ENCODE data around the gene SPNS1.

The SPNS1 gene

DNA sequence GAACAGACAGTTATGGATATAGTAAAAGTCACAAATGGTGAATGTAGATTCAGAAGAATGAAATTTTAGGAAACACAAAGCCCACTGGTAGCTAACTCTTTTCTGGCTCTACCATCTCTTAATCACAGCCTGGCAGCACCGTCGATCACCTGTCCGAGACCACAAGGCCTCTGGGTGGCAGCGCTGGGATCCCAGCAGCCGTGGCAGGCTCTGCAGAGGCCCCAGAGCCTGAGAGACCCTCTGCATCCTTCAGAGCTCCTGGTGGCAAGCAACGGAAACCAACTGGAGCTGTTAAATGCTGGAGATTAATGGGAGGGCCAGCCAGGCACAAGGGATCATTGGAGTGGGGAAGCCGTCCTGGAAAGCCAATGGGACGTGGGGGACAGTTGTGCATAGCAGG is 36.5 kb downstream of the SPNS1 start:
- H3K27ac ChIP-seq: no peak overlapping the region
- no peak for TF ChIP-seq CTCF (conservative IDR thresholded peaks at IDR 0.05)

DNA sequence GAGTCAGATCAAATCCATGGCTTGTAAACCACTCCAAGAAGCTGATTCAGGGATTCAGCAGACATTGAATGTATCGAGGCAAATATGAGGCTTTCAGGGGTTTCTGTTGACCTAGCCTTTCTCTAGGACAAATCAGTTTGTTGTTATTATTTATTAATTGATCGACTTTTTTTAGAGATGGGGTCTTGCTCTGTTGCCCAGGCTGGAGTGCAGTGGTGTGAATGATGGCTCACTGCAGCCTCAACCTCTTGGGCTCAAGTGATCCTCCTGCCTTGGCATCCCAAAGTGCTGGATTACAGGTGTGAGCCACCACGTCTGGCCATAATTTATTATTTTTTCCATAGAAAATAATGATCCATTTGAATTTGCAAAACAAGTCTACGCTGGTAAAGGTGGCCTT is 37.3 kb downstream of the SPNS1 start:
- TF ChIP-seq CTCF (conservative IDR thresholded peaks at IDR 0.05): no peak
- no peak overlapping the region for H3K27ac ChIP-seq

GRCh38 chr16:29012913-29013553 is 38.5 kb downstream of the SPNS1 start:
- no peak for TF ChIP-seq CTCF (conservative IDR thresholded peaks at IDR 0.05)
- H3K27ac ChIP-seq: no peak overlapping the region

DNA sequence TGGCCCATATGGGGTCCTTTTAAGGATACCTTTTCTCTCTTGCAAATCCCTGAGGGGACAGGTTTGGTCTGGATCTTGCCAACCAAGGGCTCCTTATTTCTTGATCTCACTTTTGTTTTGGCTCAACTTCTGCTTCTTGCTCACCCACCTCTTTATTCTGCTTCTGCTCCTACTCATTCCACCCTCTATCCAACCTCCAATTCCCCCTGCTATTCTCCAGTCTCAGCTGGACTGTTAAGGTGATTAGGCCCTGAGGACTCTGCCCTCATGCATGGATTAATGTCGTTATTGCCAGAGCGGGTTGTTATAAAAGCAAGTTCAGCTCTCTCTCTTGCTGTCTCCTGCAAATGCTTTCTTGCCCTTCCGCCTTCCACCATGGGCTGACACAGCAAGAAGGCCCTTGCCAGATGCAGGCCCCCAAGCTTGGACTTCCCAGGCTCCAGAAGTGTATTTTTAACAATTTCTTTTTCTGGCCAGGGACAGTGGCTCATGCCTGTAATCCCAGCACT is 40.0 kb downstream of the SPNS1 start:
- no peak overlapping the region for H3K27ac ChIP-seq
- no peak for TF ChIP-seq CTCF (conservative IDR thresholded peaks at IDR 0.05)

DNA sequence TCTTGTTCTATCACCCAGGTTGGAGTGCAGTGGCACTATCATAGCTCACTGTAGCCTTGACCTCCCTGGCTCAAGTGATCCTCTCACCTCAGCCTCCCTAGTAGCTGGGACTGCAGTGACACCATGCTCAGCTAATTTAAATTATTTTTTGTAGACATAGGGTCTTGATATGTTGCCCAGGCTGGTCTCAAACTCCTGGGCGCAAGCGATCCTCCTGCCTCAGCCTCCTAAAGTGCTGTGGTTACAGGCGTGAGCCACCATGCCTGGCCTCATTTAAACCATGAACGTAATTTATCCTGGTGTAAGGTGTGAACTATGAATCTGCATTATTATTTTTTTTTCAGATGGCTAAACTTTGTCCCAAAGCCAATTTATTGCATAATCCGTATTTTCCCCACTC is 47.6 kb downstream of the SPNS1 start:
- no peak for TF ChIP-seq CTCF (conservative IDR thresholded peaks at IDR 0.05)
- no peak overlapping the region for H3K27ac ChIP-seq

- no peak for TF ChIP-seq CTCF (conservative IDR thresholded peaks at IDR 0.05)
- no peak overlapping the region for H3K27ac ChIP-seq
These were observed 49.0 kb downstream of the SPNS1 start for GRCh38 chr16:29023279-29024277.

DNA sequence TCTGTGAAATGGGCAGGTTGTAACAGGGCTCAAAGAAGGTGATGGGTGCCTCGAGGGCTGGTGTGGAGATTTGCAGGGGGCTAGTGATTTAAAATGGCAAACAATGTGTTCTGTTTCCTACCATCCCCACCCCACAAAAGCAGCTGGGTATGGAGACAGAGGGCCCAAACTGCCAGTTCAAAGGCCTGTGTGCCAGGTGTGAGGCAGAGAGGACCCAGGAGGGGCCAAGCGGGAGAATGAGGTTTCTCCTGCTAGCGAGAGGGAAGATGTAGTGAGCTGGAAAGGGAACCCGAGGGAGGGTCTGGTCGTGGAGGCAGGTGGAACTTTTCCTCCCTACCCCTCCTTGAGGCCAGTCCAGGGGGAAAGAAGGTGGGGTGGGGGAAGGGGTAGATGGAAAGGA is 49.7 kb downstream of the SPNS1 start:
- no peak for TF ChIP-seq CTCF (conservative IDR thresholded peaks at IDR 0.05)
- H3K27ac ChIP-seq: no peak overlapping the region
